OCI-LY1 (cell line): Measurements from ENCODE around the gene SOWAHD.

Experiments used
- CTCF ChIP-seq: fragments of 200-600 bp; sonication (generic), shearing (Covaris generic); IDR thresholded peaks from 2 replicates; pipeline ENCODE4 v1.5.1; 2017; ENCODE audit warnings: mild to moderate bottlenecking, antibody characterized with exemption, low read length, moderate library complexity, mixed read lengths
- EZH2 ChIP-seq: fragments of 200-600 bp; sonication (generic), shearing (Covaris generic); IDR thresholded peaks from 2 replicates; pipeline ENCODE4 v1.8.0; 2017; ENCODE audit warnings: borderline replicate concordance, mixed run types, mild to moderate bottlenecking, antibody characterized with exemption, low read length, moderate library complexity, mixed read lengths

- TF ChIP-seq CTCF (no peak; the same call in 1 of the 2 replicates), EZH2 (no peak)
These were observed 32.6 kb downstream of the SOWAHD start for GRCh38 chrX:119790977-119791436.
